Upper lobe of left lung (tissue), 6 donors: Measurements from ENCODE around the gene MAP1B. TPM values are rescaled to one million over a fixed set of nuclear protein-coding genes. Genes with fewer than 3 reads are reported as not detected.
A peak's percentile ranks its signal among the peaks of the same experiment; 100 is the strongest.

Source experiments
- ATAC-seq, 2 donors: fragments of 200-7000 bp; cut with Tn5 transposase; one replicate each; pipeline ENCODE4 v1.9.1; 2022; ENCODE audit warnings: mild to moderate bottlenecking in 2 of 2, moderate library complexity in 2 of 2; ENCODE audit not compliant: low FRiP score in 2 of 2
- DNase-seq, 2 donors: peaks; one replicate each; pipeline ENCODE4 v3.0.0-alpha.2; 2019 to 2020
- H3K27ac ChIP-seq, 4 donors: fragments of 200-600 bp; sonication (generic); one replicate each; pipeline ENCODE4 v1.5.1; 2016 to 2019
- H3K27me3 ChIP-seq, 4 donors: fragments of 200-600 bp; sonication (generic); one replicate each; pipeline ENCODE4 v1.5.1; 2017 to 2019
- H3K36me3 ChIP-seq, 4 donors: fragments of 200-600 bp; sonication (generic); one replicate each; pipeline ENCODE4 v1.5.1; 2016 to 2019
- H3K4me1 ChIP-seq, 4 donors: fragments of 200-600 bp; sonication (generic); one replicate each; pipeline ENCODE4 v1.5.1; 2018 to 2019
- H3K4me3 ChIP-seq, 4 donors: fragments of 200-600 bp; sonication (generic); one replicate each; pipeline ENCODE4 v1.5.1; 2017 to 2019; ENCODE audit warnings: mild to moderate bottlenecking in 2 of 4, moderate library complexity in 1 of 4
- H3K9me3 ChIP-seq, 4 donors: fragments of 200-600 bp; sonication (generic); one replicate each; pipeline ENCODE4 v1.5.1; 2018 to 2019
- EP300 ChIP-seq, 4 donors: sonication (generic); formaldehyde crosslinking; IDR thresholded peaks; one replicate each; pipeline ENCODE4 v1.5.1; 2017; ENCODE audit warnings: antibody characterized with exemption in 4 of 4, control low read depth in 2 of 4
- POLR2A ChIP-seq, 4 donors: fragments of 450-650 bp; IDR thresholded peaks; one replicate each; pipeline ENCODE4 v1.5.1; 2016 to 2017; ENCODE audit warnings: antibody characterized with exemption in 4 of 4, mild to moderate bottlenecking in 2 of 4
- POLR2AphosphoS5 ChIP-seq, 2 donors: sonication (generic); formaldehyde crosslinking; IDR thresholded peaks; one replicate each; pipeline ENCODE4 v1.5.1; 2017; ENCODE audit warnings: antibody characterized with exemption in 2 of 2
- WGBS, 2 donors: methylation state at CpG; one replicate each; pipeline ENCODE4 v1.1.5; 2017 to 2018; 5-methylcytosine and 5-hydroxymethylcytosine counted together
- total RNA-seq, 6 donors: library from RNA; depleted of rRNA in 4 of 6; stranded (reverse); fragments of >200 nt in 4 of 6; gene quantifications; one replicate each; pipeline versions ENCODE4 v1.1.0 to v1.2.1, GENCODE V29; 2016 to 2021
- TF ChIP-seq, protein P1 (sequence below), 6 experiments: fragments of 450-650 bp in 4 of 6; fragments of 200-600 bp in 2 of 6; sonication (generic) in 2 of 6; IDR thresholded peaks; one replicate each; pipeline ENCODE4 v1.5.1; 2016 to 2019; ENCODE audit warnings: antibody characterized with exemption in 6 of 6
- donor health status: DM: no; HTN: no; CAD: no; lungs with moderate emphysema.
- donor health status: DM: no; HTN: yes; CAD: no; lungs with severe emphysema.

Gene MAP1B
- total RNA-seq, 6 donors from 2014 or later: 21.6 to 59.4 (median 38.0) TPM

DNA sequence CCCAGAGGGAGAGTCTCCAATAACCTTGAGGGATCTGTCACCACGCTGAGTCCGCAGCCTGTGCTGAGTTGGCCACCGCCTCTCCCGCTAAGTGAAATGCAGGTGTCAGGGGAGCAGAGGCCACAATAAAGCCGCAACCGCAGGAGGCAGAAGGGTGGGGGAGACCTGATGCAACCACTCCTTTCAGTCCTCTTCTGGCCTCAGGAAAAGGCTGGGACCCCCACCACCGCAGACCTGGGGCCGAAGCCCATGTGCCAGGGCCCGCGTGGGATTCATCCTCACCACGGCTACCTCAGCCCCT lies 576 bp downstream of the MAP1B start:
- H3K4me1 ChIP-seq: peaks cover 10 to 24% (median 21%) of the 10 kb centered on the region in 4 donors
- ATAC-seq: peak in 1 of 2 donors; percentile 35
- H3K4me3 ChIP-seq: peak overlapping the region; percentile 52 to 68 (median 58)
- no peak for TF ChIP-seq POLR2AphosphoS5 (IDR thresholded peaks at IDR 0.05)
- WGBS, 2 donors: 1% methylated on average over 11 of the region's 11 CpGs
- H3K36me3 ChIP-seq: no peaks in the 10 kb centered on the region
- no peaks in the 10 kb centered on the region for H3K9me3 ChIP-seq
- H3K27ac ChIP-seq: peak overlapping the region; percentile 27 to 77 (median 60)
- DNase-seq: no peak
- peaks cover 0 to 18% (median 8%) of the 10 kb centered on the region in 4 donors for H3K27me3 ChIP-seq

GRCh38 chr5:72108202-72109061 lies 1.2 kb downstream of the MAP1B start:
- peak; percentile 30 to 90 for DNase-seq
- TF ChIP-seq EP300 (IDR thresholded peaks at IDR 0.05) (no peak), POLR2AphosphoS5 (IDR thresholded peaks at IDR 0.05) (peak in 1 of 2 donors; percentile 59)
- H3K27ac ChIP-seq: peak overlapping the region; percentile 27 to 77 (median 60)

DNA sequence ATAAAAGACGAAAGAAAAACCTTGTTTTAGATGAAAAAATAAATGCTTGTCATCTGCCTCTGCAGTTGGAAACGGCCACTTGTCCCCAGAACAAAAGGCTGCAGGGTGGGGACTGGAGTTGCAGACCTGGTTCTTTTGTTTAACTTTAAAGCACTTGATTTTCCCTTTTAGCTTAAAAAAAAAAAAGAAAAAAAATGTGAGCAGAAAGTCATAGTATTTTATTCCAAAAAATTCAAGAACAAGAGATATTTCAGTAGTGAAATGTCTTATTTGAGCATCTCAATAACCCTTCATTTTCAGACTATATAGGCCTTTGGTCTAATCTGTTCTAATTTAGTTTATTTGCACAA lies 1.8 kb downstream of the MAP1B start:
- H3K4me3 ChIP-seq: peak overlapping the region; percentile 52 to 68 (median 58)
- WGBS, 2 donors: 4 to 6% methylated on average over 2 of the region's 2 CpGs
- no peaks in the 10 kb centered on the region for H3K36me3 ChIP-seq
- H3K9me3 ChIP-seq: no peaks in the 10 kb centered on the region
- H3K27ac ChIP-seq: peak overlapping the region in 1 of 4 donors; percentile 77
- TF ChIP-seq EP300 (IDR thresholded peaks at IDR 0.05) (no peak), POLR2A (IDR thresholded peaks at IDR 0.05) (no peak), POLR2AphosphoS5 (IDR thresholded peaks at IDR 0.05) (no peak)
- TF ChIP-seq, protein P1, sequence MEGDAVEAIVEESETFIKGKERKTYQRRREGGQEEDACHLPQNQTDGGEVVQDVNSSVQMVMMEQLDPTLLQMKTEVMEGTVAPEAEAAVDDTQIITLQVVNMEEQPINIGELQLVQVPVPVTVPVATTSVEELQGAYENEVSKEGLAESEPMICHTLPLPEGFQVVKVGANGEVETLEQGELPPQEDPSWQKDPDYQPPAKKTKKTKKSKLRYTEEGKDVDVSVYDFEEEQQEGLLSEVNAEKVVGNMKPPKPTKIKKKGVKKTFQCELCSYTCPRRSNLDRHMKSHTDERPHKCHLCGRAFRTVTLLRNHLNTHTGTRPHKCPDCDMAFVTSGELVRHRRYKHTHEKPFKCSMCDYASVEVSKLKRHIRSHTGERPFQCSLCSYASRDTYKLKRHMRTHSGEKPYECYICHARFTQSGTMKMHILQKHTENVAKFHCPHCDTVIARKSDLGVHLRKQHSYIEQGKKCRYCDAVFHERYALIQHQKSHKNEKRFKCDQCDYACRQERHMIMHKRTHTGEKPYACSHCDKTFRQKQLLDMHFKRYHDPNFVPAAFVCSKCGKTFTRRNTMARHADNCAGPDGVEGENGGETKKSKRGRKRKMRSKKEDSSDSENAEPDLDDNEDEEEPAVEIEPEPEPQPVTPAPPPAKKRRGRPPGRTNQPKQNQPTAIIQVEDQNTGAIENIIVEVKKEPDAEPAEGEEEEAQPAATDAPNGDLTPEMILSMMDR (IDR thresholded peaks at IDR 0.05): no peak
- peaks cover 10 to 24% (median 21%) of the 10 kb centered on the region in 4 donors for H3K4me1 ChIP-seq
- no peak for DNase-seq
- peaks cover 0 to 18% (median 8%) of the 10 kb centered on the region in 4 donors for H3K27me3 ChIP-seq
- ATAC-seq: no peak

More at GRCh38 chr5:72108202-72109061, 1.2 kb downstream of the MAP1B start:
- H3K27me3 ChIP-seq: peaks cover 0 to 18% (median 8%) of the 10 kb centered on the region in 4 donors
- H3K4me3 ChIP-seq: peak overlapping the region; percentile 52 to 68 (median 58)
- ATAC-seq: peak in 1 of 2 donors; percentile 74
- WGBS, 2 donors: 0% methylated on average over 24 to 35 of the region's 72 CpGs
- no peaks in the 10 kb centered on the region for H3K9me3 ChIP-seq
- no peaks in the 10 kb centered on the region for H3K36me3 ChIP-seq
- H3K4me1 ChIP-seq: peaks cover 10 to 24% (median 21%) of the 10 kb centered on the region in 4 donors

DNA sequence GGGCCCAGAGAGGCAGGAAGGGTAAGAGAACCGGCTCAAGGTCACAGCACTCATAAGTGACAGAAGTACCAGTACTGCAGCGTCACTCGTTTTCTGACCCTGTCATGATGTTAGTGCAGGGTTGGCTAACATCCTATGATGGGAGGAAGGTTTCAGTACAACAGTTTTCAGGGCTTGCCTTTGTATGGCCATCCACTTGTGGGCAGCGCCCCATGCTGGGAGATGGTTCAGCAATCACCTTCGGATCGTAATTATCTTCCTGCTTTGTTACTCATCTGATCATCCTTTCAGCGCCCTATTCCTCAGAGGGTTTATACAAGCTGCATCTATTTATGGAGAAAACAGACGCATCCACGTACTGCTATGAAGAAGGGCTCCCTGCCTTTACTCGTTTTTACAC lies 2.4 kb downstream of the MAP1B start:
- 80 to 91% methylated on average over 10 of the region's 10 CpGs for WGBS, 2 donors
- H3K27ac ChIP-seq: no peak overlapping the region
- H3K36me3 ChIP-seq: no peaks in the 10 kb centered on the region
- H3K9me3 ChIP-seq: no peaks in the 10 kb centered on the region
- peaks cover 10 to 24% (median 21%) of the 10 kb centered on the region in 4 donors for H3K4me1 ChIP-seq
- peaks cover 0 to 18% (median 8%) of the 10 kb centered on the region in 4 donors for H3K27me3 ChIP-seq
- no peak for ATAC-seq
- no peak for DNase-seq
- H3K4me3 ChIP-seq: peak overlapping the region in 1 of 4 donors; percentile 68
- TF ChIP-seq POLR2AphosphoS5 (IDR thresholded peaks at IDR 0.05): no peak
- no peak for TF ChIP-seq EP300 (IDR thresholded peaks at IDR 0.05)
- TF ChIP-seq POLR2A (IDR thresholded peaks at IDR 0.05): no peak
- TF ChIP-seq, protein P1 (IDR thresholded peaks at IDR 0.05): no peak

DNA sequence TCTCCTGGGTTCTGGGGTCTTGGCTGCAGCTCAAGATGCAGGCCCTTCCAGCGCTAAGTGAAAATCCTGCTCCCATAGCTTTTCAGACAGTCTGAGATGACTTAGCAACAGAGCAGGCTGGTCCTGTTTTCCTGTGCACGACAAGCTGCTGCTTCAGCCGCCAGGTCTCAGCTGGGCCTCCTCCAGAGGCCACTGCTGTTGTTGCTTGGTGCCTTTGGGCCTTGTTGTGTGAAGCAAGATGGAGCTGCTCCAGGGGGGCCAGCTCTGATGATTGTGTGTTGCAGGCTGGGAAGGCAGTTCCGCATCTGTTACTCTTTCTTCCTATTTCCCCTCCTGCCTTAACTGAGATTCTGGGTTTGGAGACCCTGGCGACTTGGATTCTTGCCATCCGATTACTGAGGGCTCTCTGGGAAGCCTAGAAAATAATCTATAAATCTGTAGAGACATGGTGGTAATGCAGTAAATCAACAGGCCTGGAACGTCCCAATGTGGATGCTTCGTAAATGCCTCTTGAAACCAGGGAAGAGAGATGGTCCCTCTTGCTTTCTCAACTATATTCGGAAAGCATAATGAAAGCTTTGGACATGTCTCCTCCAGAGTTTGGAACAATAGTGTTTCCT lies 3.2 kb downstream of the MAP1B start:
- TF ChIP-seq, protein P1 (IDR thresholded peaks at IDR 0.05): no peak
- no peak for TF ChIP-seq POLR2AphosphoS5 (IDR thresholded peaks at IDR 0.05)
- TF ChIP-seq POLR2A (IDR thresholded peaks at IDR 0.05): no peak
- no peak for TF ChIP-seq EP300 (IDR thresholded peaks at IDR 0.05)
- WGBS, 2 donors: 85 to 96% methylated on average over 7 to 9 of the region's 9 CpGs
- peaks cover 0 to 18% (median 8%) of the 10 kb centered on the region in 4 donors for H3K27me3 ChIP-seq
- H3K4me3 ChIP-seq: no peak overlapping the region
- DNase-seq (peak in 1 of 2 donors; percentile 2), ATAC-seq (no peak)
- H3K36me3 ChIP-seq: no peaks in the 10 kb centered on the region
- H3K9me3 ChIP-seq: no peaks in the 10 kb centered on the region
- no peak overlapping the region for H3K27ac ChIP-seq
- H3K4me1 ChIP-seq: peaks cover 10 to 24% (median 21%) of the 10 kb centered on the region in 4 donors
